ENCODE measurements around the gene MCCD1. TPM values are rescaled to one million over a fixed set of nuclear protein-coding genes. Genes with fewer than 3 reads are reported as not detected.
"Not testable (repeated sequence)": the region's sequence is repeated elsewhere in the genome, so short reads cannot be mapped to it uniquely, and the experiment has no call there.

The MCCD1 gene
- total RNA-seq, 2 experiments from 2014 or later: not detected

GRCh38 chr6:31546958-31547726, 18.4 kb downstream of the MCCD1 start, which contains the start of gene NFKBIL1:
Gene NFKBIL1 (plus strand): TSS chr6:31547608. CDS start chr6:31547695, 87 bp downstream.
- Mint-ChIP-seq H3K4me3 (peak within 1 kb of the TSS; percentile 88), H3K27ac (peak within 1 kb of the TSS; percentile 94), H3K9me3 (no peaks in the 10 kb centered on the region), H3K36me3 (ENCODE audit: low read depth) (peaks cover 8% of the 10 kb centered on the region), H3K4me1 (ENCODE audit: low read depth) (peaks cover 43% of the 10 kb centered on the region), H3K27me3 (ENCODE audit: low read depth) (no peaks in the 10 kb centered on the region)
- intact Hi-C loops (cut with micrococcal nuclease): loop anchor here (1.0 to 10.0 kb wide), 14 partner anchors 21 to 648 kb away; partner anchors contain the start of genes ABHD16A, BAG6, GPSM3 and HSPA1B
- CTCF ChIA-PET: interaction anchor here (1.4 to 22.5 kb wide), 5 partner anchors 13 to 84 kb away, joined by 4 to 604 read pairs (median 7); partner anchors contain the start of genes LST1, LTB, NCR3 and TNF
- peak; percentile 96 for DNase-seq

DNA sequence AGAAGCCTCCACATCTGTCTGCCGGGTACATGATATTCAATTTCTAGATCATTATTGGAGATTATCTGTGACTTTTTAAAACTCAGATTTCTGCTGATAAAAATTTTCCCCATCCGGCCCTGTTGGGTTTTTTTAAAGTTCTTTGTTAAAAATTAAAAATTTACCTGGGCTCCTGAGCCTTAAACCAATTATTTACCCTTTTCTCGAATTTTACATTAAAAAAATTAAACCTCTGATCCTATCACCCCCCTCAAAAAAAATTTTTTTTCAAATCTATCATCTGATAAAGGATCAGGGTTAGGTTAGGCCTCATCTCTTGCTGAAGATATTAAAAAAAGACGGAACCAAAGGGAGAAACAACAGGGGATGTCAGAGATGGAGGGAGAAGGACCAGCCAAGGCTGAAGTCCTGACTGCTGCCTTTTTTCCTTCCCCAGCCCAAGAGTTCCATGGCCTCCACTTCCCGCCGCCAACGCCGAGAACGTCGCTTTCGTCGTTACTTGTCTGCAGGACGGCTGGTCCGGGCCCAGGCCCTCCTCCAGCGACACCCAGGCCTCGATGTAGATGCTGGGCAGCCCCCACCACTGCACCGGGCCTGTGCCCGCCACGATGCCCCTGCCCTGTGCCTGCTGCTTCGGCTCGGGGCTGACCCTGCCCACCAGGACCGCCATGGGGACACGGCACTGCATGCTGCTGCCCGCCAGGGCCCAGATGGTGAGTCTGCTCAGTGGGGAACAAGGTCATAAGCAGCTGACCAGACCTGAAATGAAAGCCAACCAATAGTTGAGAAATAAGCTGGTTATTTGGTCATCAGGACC, 19.2 kb downstream of the MCCD1 start:
- Mint-ChIP-seq H3K9me3 (no peaks in the 10 kb centered on the region), H3K4me1 (ENCODE audit: low read depth) (peaks cover 43% of the 10 kb centered on the region), H3K4me3 (peak overlapping the region; percentile 88), H3K27me3 (ENCODE audit: low read depth) (no peaks in the 10 kb centered on the region), H3K36me3 (ENCODE audit: low read depth) (peaks cover 8% of the 10 kb centered on the region), H3K27ac (peak overlapping the region; percentile 94)
- intact Hi-C loops (cut with micrococcal nuclease): loop anchor here (1.0 to 10.0 kb wide), 11 partner anchors 20 to 647 kb away; partner anchors contain the start of genes ABHD16A, BAG6, GPSM3 and HSPA1B
- no peak for DNase-seq
- CTCF ChIA-PET: interaction anchor here (0.7 to 22.5 kb wide), 6 partner anchors 13 to 60 kb away, joined by 3 to 604 read pairs (median 7); partner anchors contain the start of genes LST1, LTB, NCR3 and TNF

DNA sequence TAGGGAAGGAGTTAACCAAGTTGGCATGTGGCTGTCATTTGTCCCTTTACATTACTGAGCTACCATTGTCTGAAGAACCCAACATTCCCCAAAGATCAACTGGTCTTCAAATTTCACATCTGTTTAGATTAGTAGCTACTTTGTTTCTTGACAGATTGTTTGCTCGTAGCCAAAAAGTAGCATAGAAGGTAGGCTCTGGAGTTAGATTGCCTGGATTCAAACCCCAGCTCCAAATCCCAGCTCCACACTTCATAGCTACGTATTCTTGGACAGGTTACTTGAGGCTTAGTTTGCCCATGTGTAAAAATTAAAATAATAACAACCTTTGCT, 19.7 kb downstream of the MCCD1 start:
- intact Hi-C loops (cut with micrococcal nuclease): loop anchor here (10.0 kb wide), 1 partner anchor 646 kb away; the partner anchor contains the start of genes GPSM3 and PBX2
- Mint-ChIP-seq H3K36me3 (ENCODE audit: low read depth) (peaks cover 8% of the 10 kb centered on the region), H3K27ac (peak overlapping the region; percentile 94), H3K9me3 (no peaks in the 10 kb centered on the region), H3K4me3 (peak overlapping the region; percentile 88), H3K27me3 (ENCODE audit: low read depth) (no peaks in the 10 kb centered on the region), H3K4me1 (ENCODE audit: low read depth) (peaks cover 39% of the 10 kb centered on the region)
- no peak for DNase-seq
- CTCF ChIA-PET: interaction anchor here (0.7 to 22.5 kb wide), 6 partner anchors 12 to 59 kb away, joined by 3 to 604 read pairs (median 7); partner anchors contain the start of genes LST1, LTB, NCR3 and TNF

DNA sequence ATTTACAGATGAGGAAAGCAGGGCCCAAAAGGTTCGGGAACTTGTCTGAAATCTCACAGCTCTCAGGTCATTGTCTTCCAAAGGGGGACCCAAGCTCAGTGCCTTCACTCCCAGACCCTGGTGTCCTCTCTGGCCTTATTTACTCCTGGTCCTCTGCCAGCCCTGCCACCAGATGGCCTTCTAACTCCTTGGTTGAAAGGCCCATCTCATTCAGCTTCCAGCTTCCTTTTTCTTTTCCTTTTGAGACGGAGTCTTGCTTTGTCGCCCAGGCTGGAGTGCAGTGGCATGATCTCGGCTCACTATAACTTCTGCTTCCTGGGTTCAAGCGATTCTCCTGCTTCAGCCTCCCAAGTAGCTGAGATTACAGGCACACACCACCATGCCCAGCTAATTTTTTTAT, 22.6 kb downstream of the MCCD1 start:
- DNase-seq: peak; percentile 85
- Mint-ChIP-seq H3K27ac (peak overlapping the region; percentile 76), H3K4me1 (ENCODE audit: low read depth) (peaks cover 52% of the 10 kb centered on the region), H3K4me3 (peak overlapping the region; percentile 46)
- CTCF ChIA-PET: interaction anchor here (0.6 to 22.5 kb wide), 14 partner anchors 10 to 260 kb away, joined by 3 to 604 read pairs (median 6); partner anchors contain the start of genes DDX39B, LST1, LTA and LTB
- not testable (repeated sequence) for H3K9me3 Mint-ChIP-seq; H3K27me3 Mint-ChIP-seq (ENCODE audit: low read depth); H3K36me3 Mint-ChIP-seq (ENCODE audit: low read depth)
- intact Hi-C loops (cut with micrococcal nuclease): loop anchor here (1.0 kb wide), 2 partner anchors 30 to 47 kb away; no protein-coding TSS in a partner anchor

DNA sequence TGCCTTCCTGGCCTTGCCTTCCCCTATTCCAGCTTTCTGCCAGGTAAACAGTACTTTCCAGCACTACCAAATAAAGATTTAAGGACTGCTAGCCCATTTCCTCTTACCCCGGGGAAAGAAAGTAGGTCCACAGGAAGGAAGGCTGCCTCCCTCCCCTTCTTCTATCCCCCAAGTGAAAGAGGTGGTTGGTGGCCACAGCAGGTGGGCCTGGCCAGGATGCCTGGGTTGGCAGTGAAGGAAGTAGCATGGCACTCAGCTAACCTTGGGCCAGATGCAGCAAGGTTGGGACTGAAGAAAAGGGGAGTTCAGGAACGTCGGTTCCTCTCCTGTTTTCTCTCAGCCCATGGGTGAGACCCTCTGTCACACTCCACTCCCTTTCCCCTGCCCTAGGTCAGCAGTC, 27.5 kb downstream of the MCCD1 start:
- H3K9me3 Mint-ChIP-seq: no peaks in the 10 kb centered on the region
- H3K27me3 Mint-ChIP-seq (ENCODE audit: low read depth): no peaks in the 10 kb centered on the region
- CTCF ChIA-PET: interaction anchor here (1.0 to 22.5 kb wide), 3 partner anchors 14 to 41 kb away, joined by 3 to 442 read pairs (median 57); partner anchors contain the start of genes LST1, LTB and TNF
- DNase-seq: no peak
- H3K27ac Mint-ChIP-seq: peak overlapping the region; percentile 8
- H3K4me3 Mint-ChIP-seq: no peak overlapping the region
- peaks cover 28% of the 10 kb centered on the region for H3K36me3 Mint-ChIP-seq (ENCODE audit: low read depth)
- intact Hi-C loops (cut with micrococcal nuclease): no loop called here
- H3K4me1 Mint-ChIP-seq (ENCODE audit: low read depth): peaks cover 69% of the 10 kb centered on the region

DNA sequence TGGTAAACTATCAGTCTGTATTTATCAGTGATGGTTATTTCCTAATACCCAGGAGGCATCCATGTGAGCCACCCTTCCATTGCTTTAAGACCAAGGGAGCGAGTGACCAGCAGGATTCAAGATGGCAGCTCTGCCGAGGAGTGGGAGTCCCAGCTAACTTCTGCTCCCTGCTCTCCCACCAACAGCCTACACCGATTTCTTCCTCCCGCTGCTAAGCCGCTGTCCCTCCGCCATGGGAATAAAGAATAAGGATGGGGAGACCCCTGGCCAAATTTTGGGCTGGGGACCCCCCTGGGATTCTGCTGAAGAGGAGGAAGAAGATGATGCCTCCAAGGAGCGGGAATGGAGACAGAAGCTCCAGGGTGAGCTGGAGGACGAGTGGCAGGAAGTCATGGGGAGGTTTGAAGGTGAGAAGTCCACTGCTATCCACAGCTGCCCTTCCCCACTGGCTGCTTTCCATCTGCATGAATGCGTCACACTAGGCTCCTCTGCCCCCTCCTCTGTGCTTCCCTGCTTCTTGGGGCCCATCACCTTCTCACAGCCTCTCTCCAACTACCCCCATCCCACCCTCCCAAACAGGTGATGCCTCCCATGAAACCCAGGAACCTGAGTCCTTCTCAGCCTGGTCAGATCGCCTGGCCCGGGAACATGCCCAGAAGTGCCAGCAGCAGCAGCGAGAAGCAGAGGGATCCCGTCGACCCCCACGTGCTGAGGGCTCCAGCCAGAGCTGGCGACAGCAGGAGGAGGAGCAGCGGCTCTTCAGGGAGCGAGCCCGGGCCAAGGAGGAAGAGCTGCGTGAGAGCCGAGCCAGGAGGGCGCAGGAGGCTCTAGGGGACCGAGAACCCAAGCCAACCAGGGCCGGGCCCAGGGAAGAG, 28.9 kb downstream of the MCCD1 start:
- Mint-ChIP-seq H3K9me3 (no peaks in the 10 kb centered on the region), H3K4me3 (peak overlapping the region; percentile 31), H3K27me3 (ENCODE audit: low read depth) (no peaks in the 10 kb centered on the region), H3K4me1 (ENCODE audit: low read depth) (peaks cover 71% of the 10 kb centered on the region), H3K36me3 (ENCODE audit: low read depth) (peaks cover 33% of the 10 kb centered on the region), H3K27ac (peak overlapping the region; percentile 92)
- intact Hi-C loops (cut with micrococcal nuclease): no loop called here
- DNase-seq: no peak
- CTCF ChIA-PET: interaction anchor here (0.5 to 22.5 kb wide), 6 partner anchors 12 to 1212 kb away, joined by 3 to 442 read pairs (median 4); partner anchors contain the start of genes ATP6V1G2, LST1, LTB and TNF

DNA sequence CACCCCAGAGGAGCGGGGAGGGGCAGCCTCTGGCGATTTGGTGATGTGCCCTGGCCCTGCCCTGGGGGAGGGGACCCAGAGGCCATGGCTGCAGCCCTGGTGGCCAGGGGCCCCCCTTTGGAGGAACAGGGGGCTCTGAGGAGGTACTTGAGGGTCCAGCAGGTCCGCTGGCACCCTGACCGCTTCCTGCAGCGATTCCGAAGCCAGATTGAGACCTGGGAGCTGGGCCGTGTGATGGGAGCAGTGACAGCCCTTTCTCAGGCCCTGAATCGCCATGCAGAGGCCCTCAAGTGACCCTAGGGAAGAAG, 29.5 kb downstream of the MCCD1 start:
- Mint-ChIP-seq H3K36me3 (ENCODE audit: low read depth) (peaks cover 33% of the 10 kb centered on the region), H3K27ac (peak overlapping the region; percentile 92), H3K4me3 (peak overlapping the region; percentile 60), H3K27me3 (ENCODE audit: low read depth) (no peaks in the 10 kb centered on the region), H3K4me1 (ENCODE audit: low read depth) (peaks cover 76% of the 10 kb centered on the region), H3K9me3 (no peaks in the 10 kb centered on the region)
- no peak for DNase-seq
- intact Hi-C loops (cut with micrococcal nuclease): no loop called here
- CTCF ChIA-PET: interaction anchor here (5.4 to 22.5 kb wide), 2 partner anchors 23 to 39 kb away, joined by 57 to 442 read pairs; partner anchors contain the start of genes LST1, LTB and TNF

GRCh38 chr6:31558631-31559500, 30.1 kb downstream of the MCCD1 start:
- CTCF ChIA-PET: interaction anchor here (1.0 to 22.5 kb wide), 5 partner anchors 10 to 41 kb away, joined by 3 to 442 read pairs (median 11); partner anchors contain the start of genes LST1, LTB and TNF
- intact Hi-C loops (cut with micrococcal nuclease): loop anchor here (1.0 kb wide), 1 partner anchor 13 kb away; the partner anchor contains the start of gene LTA
- H3K27me3 Mint-ChIP-seq (ENCODE audit: low read depth): no peaks in the 10 kb centered on the region

DNA sequence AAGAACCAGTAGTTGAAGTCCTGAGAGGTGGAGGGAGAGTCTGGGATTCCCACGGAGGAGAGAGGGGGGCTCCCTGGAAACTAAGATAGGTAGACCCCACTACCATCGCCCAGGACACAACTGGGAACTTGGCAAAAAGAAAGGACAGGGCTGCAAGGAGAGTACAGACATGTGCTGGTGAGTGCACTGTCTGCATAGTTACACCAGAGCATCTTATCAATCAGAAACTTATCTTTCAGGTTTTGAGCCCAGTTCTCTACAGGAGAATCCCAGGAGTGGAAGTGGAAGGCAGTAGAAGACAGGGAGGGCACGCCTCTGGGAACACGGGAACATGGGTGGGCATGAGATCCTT, 30.8 kb downstream of the MCCD1 start:
- peak overlapping the region; percentile 60 for H3K4me3 Mint-ChIP-seq
- CTCF ChIA-PET: interaction anchor here (1.0 to 22.5 kb wide), 5 partner anchors 9 to 41 kb away, joined by 3 to 442 read pairs (median 11); partner anchors contain the start of genes LST1, LTB and TNF

More at GRCh38 chr6:31558631-31559500, 30.1 kb downstream of the MCCD1 start:
- peak overlapping the region; percentile 60 for H3K4me3 Mint-ChIP-seq
- peaks cover 35% of the 10 kb centered on the region for H3K36me3 Mint-ChIP-seq (ENCODE audit: low read depth)
- peaks cover 80% of the 10 kb centered on the region for H3K4me1 Mint-ChIP-seq (ENCODE audit: low read depth)
- H3K9me3 Mint-ChIP-seq: no peaks in the 10 kb centered on the region
- H3K27ac Mint-ChIP-seq: peak overlapping the region; percentile 92
- DNase-seq: peak; percentile 83

DNA sequence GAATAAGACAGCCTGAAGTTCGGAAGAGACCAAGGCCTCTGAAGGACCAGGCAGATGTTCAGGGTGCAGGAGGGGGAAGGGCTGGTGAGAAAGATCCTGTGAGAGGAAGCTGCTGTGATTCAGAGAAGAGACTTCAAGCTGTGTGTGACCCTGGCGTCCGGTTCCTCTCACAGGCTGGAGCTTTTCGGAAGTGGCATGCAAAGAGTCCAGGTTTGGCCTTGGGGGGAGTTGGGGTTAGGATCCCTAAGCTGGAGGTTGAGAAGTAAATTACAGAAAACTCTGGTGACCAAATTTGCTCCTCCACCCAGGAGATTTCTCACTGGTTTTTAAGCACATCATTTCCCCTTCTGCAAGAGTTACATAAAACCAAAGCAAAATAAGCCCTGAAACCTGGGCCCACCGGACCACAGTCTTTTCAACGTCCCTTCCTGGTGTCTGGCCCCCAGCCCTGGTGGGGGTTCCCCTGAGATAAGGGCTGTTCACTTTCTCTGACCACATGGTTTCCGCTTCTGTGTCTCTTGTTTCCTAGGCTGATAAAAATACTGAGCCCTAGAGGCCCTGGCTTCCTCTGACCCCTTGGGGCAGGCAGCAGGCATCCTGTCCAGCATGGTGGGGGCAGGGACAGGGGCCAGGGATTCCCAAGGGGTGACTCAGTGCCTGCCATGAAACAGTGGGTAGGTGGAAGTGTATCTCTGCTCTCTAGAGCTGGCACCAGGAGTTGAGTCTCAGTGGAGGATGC, 31.4 kb downstream of the MCCD1 start:
- peaks cover 36% of the 10 kb centered on the region for H3K36me3 Mint-ChIP-seq (ENCODE audit: low read depth)
- CTCF ChIA-PET: interaction anchor here (0.5 to 22.5 kb wide), 6 partner anchors 11 to 523 kb away, joined by 3 to 442 read pairs (median 9); partner anchors contain the start of genes LST1, LTB, NFKBIL1 and TNF

More for the DNA sequence above, 30.8 kb downstream of the MCCD1 start:
- intact Hi-C loops (cut with micrococcal nuclease): loop anchor here (1.0 kb wide), 1 partner anchor 13 kb away; the partner anchor contains the start of gene LTA
- Mint-ChIP-seq H3K27me3 (ENCODE audit: low read depth) (no peaks in the 10 kb centered on the region), H3K27ac (peak overlapping the region; percentile 92), H3K9me3 (no peaks in the 10 kb centered on the region), H3K36me3 (ENCODE audit: low read depth) (peaks cover 36% of the 10 kb centered on the region), H3K4me1 (ENCODE audit: low read depth) (peaks cover 78% of the 10 kb centered on the region)
- no peak for DNase-seq

More for the DNA sequence above, 31.4 kb downstream of the MCCD1 start:
- intact Hi-C loops (cut with micrococcal nuclease): loop anchor here (1.0 kb wide), 2 partner anchors 8 to 12 kb away; partner anchors contain the start of gene LTA
- peak overlapping the region; percentile 60 for H3K4me3 Mint-ChIP-seq
- no peaks in the 10 kb centered on the region for H3K27me3 Mint-ChIP-seq (ENCODE audit: low read depth)
- peak overlapping the region; percentile 92 for H3K27ac Mint-ChIP-seq
- no peaks in the 10 kb centered on the region for H3K9me3 Mint-ChIP-seq
- H3K4me1 Mint-ChIP-seq (ENCODE audit: low read depth): peaks cover 80% of the 10 kb centered on the region
- DNase-seq: peak; percentile 85
